Gastroesophageal sphincter (tissue), 2 donors: Measurements from ENCODE around the gene PRKN.

Experiments used
- POLR2A ChIP-seq, 2 donors: fragments of 450-650 bp; IDR thresholded peaks; one replicate each; pipeline ENCODE4 v1.6.1; 2017; ENCODE audit warnings: antibody characterized with exemption in 2 of 2, mild to moderate bottlenecking in 2 of 2, moderate library complexity in 1 of 2
- POLR2AphosphoS5 ChIP-seq: sonication (generic); formaldehyde crosslinking; IDR thresholded peaks from one replicate; pipeline ENCODE4 v1.6.1; 2017; ENCODE audit warnings: antibody characterized with exemption

DNA sequence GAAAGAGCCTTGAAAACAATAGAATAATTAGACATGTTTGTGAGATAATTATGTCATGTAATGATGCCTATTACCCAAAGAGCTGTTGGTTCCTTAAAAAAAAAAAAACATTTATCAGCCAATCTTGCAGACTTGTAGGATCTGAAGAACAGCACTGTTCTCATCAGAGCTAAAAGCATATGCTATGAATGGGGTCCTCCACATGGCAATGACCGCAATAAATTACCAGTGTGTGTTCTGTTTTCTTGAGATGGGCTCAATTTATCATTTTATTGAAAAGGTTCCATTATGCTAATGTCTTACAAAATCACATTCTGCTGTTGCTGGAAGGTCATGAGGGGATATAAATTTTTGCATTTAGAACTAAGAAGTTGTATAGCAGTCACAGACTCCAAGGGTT lies 484.7 kb downstream of the PRKN start:
- no peak for TF ChIP-seq POLR2A (IDR thresholded peaks at IDR 0.05)
- no peak for TF ChIP-seq POLR2AphosphoS5
